Measurements from ENCODE around the gene SLC9A2.

The SLC9A2 gene

GRCh38 chr2:102668171-102668570 lies 48.8 kb downstream of the SLC9A2 start:
- no peak overlapping the region for H3K27ac ChIP-seq
- TF ChIP-seq, protein P1, sequence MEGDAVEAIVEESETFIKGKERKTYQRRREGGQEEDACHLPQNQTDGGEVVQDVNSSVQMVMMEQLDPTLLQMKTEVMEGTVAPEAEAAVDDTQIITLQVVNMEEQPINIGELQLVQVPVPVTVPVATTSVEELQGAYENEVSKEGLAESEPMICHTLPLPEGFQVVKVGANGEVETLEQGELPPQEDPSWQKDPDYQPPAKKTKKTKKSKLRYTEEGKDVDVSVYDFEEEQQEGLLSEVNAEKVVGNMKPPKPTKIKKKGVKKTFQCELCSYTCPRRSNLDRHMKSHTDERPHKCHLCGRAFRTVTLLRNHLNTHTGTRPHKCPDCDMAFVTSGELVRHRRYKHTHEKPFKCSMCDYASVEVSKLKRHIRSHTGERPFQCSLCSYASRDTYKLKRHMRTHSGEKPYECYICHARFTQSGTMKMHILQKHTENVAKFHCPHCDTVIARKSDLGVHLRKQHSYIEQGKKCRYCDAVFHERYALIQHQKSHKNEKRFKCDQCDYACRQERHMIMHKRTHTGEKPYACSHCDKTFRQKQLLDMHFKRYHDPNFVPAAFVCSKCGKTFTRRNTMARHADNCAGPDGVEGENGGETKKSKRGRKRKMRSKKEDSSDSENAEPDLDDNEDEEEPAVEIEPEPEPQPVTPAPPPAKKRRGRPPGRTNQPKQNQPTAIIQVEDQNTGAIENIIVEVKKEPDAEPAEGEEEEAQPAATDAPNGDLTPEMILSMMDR (IDR thresholded peaks at IDR 0.05), result no peak

DNA sequence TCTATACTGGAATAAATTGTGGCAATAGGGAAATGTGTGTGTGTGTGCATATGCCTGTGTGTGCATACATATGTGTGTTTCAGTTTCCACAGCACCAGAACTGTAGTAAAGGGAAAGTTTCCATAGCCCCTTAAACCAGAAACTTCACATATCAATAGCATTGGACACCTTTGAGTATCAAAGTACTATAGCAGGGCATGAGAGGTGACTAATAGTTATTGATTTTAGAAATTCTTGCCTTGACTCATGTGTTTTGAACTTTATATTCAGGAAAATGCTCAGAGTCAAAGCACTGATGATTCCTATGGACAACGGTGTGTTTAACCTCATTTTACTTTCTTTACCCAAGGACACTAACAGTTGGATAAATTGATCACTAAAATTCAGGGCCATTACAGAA lies 50.0 kb downstream of the SLC9A2 start:
- Histone ChIP-seq H3K27ac (no peak overlapping the region), H3K4me3 (no peak overlapping the region)
- TF ChIP-seq, protein P1 (IDR thresholded peaks at IDR 0.05), result no peak
- no peak for DNase-seq (ENCODE audit: low spot score)

More at GRCh38 chr2:102668171-102668570, 48.8 kb downstream of the SLC9A2 start:
- no peak for DNase-seq (ENCODE audit: low spot score)
- no peak overlapping the region for H3K4me3 ChIP-seq

DNA sequence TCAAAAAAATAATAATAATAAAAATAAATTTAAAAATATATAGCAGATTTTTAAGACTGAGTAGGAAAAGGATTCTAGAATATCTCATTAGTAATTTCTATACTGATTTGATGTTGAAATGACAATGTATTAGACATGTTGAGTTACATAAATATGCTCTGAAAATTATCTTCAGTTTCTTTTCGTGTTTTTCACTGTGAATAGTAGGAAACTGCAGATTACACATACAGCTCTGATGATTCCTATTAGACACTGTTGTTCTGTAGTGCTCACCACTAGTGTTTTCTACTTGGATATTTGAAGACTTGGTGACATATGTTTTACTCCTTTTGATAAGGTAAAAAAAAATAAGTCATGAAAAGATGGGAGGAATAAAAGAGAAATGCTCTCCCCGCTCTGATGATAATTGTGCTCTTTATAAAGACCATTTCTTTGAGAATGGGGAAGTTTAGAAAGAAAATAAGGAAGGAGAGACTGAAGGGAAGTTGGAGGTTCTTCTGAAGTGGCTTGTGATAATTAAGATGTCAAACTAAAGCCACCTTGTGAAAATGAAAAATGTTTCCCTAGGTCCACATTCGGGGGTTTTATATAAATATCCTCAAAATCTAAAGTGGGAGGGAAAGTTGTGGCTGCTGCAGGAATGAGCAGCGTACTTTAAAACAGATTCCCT lies 52.9 kb downstream of the SLC9A2 start:
- Histone ChIP-seq H3K4me3 (no peak overlapping the region), H3K27ac (no peak overlapping the region)
- TF ChIP-seq, protein P1 (IDR thresholded peaks at IDR 0.05), result no peak
- DNase-seq (ENCODE audit: low spot score), result no peak

GRCh38 chr2:102674370-102674769 lies 55.0 kb downstream of the SLC9A2 start:
- DNase-seq (ENCODE audit: low spot score), result no peak
- TF ChIP-seq, protein P1 (IDR thresholded peaks at IDR 0.05), result no peak
- Histone ChIP-seq H3K27ac (no peak overlapping the region), H3K4me3 (no peak overlapping the region)

DNA sequence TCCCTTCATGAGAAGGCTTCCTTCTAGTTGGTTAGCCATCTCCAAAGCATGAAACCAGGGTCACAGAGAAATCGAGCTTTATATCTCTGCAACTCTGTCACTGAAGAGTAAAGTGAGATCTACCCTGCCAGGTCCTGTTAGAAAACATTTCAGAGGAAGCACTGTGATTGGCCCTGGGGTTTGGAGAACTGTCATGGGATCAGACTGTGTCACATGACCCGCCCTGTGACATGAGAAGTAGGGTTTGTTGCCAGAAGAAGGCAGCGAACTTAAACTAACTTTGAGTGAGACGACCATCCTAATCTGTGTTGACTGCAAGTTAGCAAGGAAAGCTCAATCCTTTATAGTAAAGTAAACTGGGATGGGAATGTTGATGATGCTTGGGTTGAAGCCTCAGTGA lies 55.5 kb downstream of the SLC9A2 start:
- TF ChIP-seq, protein P1 (IDR thresholded peaks at IDR 0.05), result no peak
- DNase-seq (ENCODE audit: low spot score), result no peak
- Histone ChIP-seq H3K4me3 (no peak overlapping the region), H3K27ac (no peak overlapping the region)

DNA sequence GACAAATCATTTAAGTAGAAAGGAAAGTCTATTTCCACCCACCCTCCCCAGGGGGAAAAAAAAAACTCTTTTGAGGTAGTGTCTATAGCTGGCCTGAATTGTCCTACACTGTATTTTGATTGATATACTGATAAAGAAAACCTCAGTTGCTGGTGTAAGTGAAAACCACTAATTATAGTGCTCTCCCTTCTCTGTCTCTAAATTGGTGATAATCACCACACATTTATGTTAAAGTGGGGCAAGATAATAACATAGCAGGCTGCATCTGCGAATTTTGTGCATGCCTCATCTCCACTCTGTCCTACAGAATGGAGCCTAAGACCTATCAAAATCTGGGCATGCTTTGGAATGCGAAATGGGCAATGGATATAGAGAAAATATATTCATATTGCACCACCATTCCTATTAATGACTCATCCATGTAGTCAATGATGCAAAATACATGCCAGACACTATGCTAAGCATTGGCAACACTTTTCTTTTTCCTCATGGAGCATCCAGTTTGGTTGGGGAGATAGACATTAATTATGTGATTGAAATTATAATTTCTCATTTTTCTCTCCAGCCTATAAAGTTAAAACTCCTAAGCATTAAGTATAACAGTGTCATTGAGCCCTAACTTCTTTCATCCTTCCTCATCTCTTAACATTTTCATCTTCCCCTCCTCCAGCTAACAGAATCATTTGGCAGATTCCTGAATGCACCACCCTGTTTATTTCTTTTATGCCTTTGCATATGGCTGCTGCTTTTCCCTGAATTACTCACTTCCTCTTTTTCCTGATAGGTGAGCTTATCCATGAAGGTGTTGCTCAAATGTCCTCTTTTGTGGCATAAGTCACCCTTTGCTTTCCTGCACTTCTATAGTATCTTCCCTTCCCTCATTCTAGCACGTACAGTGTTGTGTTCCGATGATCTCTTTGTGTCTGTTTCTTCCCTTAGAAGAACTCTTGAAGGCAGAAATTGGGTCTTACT lies 58.2 kb downstream of the SLC9A2 start:
- no peak for DNase-seq (ENCODE audit: low spot score)
- no peak overlapping the region for H3K4me3 ChIP-seq
- no peak overlapping the region for H3K27ac ChIP-seq
- TF ChIP-seq, protein P1 (IDR thresholded peaks at IDR 0.05), result no peak
